Gastrocnemius medialis (tissue), 4 donors: ENCODE results near the gene HBEGF.

Source experiments
- POLR2A ChIP-seq, 2 donors: fragments of 450-650 bp; IDR thresholded peaks; one replicate each; pipeline ENCODE4 v1.6.1; 2017; ENCODE audit warnings: antibody characterized with exemption in 2 of 2, mild to moderate bottlenecking in 2 of 2, moderate library complexity in 2 of 2
- TF ChIP-seq, protein P1 (sequence below), 5 experiments: fragments of 450-650 bp in 3 of 5; fragments of 200-600 bp in 2 of 5; sonication (generic) in 2 of 5; IDR thresholded peaks in 4 of 5; conservative IDR thresholded peaks in 1 of 5; 1 replicate in 4 of 5; 2 replicates in 1 of 5; pipeline ENCODE4 v1.5.1; 2016 to 2019; ENCODE audit warnings: antibody characterized with exemption in 5 of 5, mild to moderate bottlenecking in 3 of 5, moderate library complexity in 3 of 5

DNA sequence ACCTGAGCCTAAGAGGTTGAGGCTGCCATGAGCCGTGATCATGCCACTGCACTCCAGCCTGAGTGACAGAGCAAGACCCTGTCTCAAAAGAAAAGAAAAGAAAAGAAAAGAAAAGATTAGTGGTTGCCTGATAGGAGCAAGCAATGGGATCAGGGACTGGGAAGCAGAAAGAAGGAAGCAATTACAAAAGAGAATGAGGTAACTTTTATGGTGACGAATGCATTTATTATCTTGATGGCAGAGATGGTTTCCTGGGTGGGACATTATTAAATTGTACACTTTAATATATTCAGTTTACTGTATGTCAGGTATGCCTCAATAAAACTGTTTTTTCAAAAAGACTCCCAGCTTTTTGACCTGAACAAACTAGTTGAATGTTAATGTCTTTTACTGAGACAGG is 36.0 kb downstream of the HBEGF start:
- TF ChIP-seq, protein P1, sequence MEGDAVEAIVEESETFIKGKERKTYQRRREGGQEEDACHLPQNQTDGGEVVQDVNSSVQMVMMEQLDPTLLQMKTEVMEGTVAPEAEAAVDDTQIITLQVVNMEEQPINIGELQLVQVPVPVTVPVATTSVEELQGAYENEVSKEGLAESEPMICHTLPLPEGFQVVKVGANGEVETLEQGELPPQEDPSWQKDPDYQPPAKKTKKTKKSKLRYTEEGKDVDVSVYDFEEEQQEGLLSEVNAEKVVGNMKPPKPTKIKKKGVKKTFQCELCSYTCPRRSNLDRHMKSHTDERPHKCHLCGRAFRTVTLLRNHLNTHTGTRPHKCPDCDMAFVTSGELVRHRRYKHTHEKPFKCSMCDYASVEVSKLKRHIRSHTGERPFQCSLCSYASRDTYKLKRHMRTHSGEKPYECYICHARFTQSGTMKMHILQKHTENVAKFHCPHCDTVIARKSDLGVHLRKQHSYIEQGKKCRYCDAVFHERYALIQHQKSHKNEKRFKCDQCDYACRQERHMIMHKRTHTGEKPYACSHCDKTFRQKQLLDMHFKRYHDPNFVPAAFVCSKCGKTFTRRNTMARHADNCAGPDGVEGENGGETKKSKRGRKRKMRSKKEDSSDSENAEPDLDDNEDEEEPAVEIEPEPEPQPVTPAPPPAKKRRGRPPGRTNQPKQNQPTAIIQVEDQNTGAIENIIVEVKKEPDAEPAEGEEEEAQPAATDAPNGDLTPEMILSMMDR (IDR thresholded peaks at IDR 0.05 in 4 of 5, conservative IDR thresholded peaks at IDR 0.05 in 1 of 5) = no peak
- no peak for TF ChIP-seq POLR2A (IDR thresholded peaks at IDR 0.05)
